ENCODE results near the gene ATP10A.

GRCh38 chr15:25795061-25795460 lies 68.1 kb downstream of the ATP10A start:
- TF ChIP-seq CTCF (optimal IDR thresholded peaks at IDR 0.05 in 1 of 3, IDR thresholded peaks at IDR 0.05 in 1 of 3, conservative IDR thresholded peaks at IDR 0.05 in 1 of 3; ENCODE audit: extremely low read depth in 1 of 3, insufficient read depth in 2 of 3, low read length in 3 of 3): no peak
- no peak for TF ChIP-seq EZH2 (IDR thresholded peaks at IDR 0.05; ENCODE audit: low read length)
